ENCODE results near the gene ZNF14. TPM values are rescaled to one million over a fixed set of nuclear protein-coding genes. Genes with fewer than 3 reads are reported as not detected.
A peak's percentile ranks its signal among the peaks of the same experiment; 100 is the strongest.

The ZNF14 gene
- total RNA-seq, 4 donors from 2014 or later: 6.9 to 9.4 (median 8.1) TPM

DNA sequence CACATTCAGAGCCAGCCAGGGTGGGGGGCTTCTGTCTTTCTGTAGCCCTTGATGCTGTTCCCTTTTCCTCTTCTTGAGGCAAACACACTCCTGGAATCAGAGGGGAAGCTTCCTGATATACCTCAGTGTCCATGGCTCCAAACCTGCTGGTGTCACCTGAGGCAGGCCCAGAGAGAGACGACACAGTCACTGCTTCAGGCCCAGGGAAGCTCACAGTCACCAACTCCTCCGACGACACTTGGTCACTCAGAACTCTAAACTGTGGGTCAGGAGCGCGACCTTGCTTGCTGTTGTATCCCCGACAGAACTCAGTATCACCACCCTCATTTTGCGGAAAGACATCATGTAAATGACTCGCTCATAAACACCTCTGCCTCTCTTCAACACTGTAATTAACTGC is 70.6 kb downstream of the ZNF14 start:
- WGBS, 2 donors: 81 to 82% methylated on average over 8 of the region's 8 CpGs
- intact Hi-C loops (cut with DNase I; ENCODE audit: low total_unique reads): no loop called here
- DNase-seq (ENCODE audit: low spot score in 2 of 2): no peak
- no peak overlapping the region for H3K4me3 ChIP-seq (ENCODE audit: low read depth, poor library complexity, severe bottlenecking)
- TF ChIP-seq POLR2A (IDR thresholded peaks at IDR 0.05) (no peak), CTCF (IDR thresholded peaks at IDR 0.05) (no peak)

- DNase-seq (ENCODE audit: low spot score in 2 of 2): peak in 1 of 2 donors; percentile 14
- H3K4me3 ChIP-seq (ENCODE audit: low read depth, poor library complexity, severe bottlenecking): no peak overlapping the region
- 74 to 75% methylated on average over 18 of the region's 18 CpGs for WGBS, 2 donors
These were observed 71.1 kb downstream of the ZNF14 start for GRCh38 chr19:19661675-19662251.

GRCh38 chr19:19661141-19661674 is 71.7 kb downstream of the ZNF14 start:
- DNase-seq (ENCODE audit: low spot score in 2 of 2): no peak
- intact Hi-C loops (cut with DNase I; ENCODE audit: low total_unique reads): no loop called here
- WGBS, 2 donors: 75 to 80% methylated on average over 10 of the region's 10 CpGs
- H3K4me3 ChIP-seq (ENCODE audit: low read depth, poor library complexity, severe bottlenecking): no peak overlapping the region
- TF ChIP-seq POLR2A (IDR thresholded peaks at IDR 0.05) (no peak), CTCF (IDR thresholded peaks at IDR 0.05) (no peak)

More at GRCh38 chr19:19661675-19662251, 71.1 kb downstream of the ZNF14 start:
- TF ChIP-seq POLR2A (IDR thresholded peaks at IDR 0.05) (no peak), CTCF (IDR thresholded peaks at IDR 0.05) (no peak)
- intact Hi-C loops (cut with DNase I; ENCODE audit: low total_unique reads): no loop called here

Other genes starting within 250 kb of the ZNF14 start
- 1 to 10 TPM; 4.0 to 8.9 (median 6.7) TPM for gene TSSK6, start 217.6 kb downstream of the ZNF14 start, total RNA-seq
- 100 to 1,000 TPM in 2 of 4 donors, 10 to 100 TPM in 2; 31.4 to 179 (median 108) TPM for gene NDUFA13, start 216.9 kb downstream of the ZNF14 start, total RNA-seq
- 1 to 10 TPM in 1 of 4 donors, under 1 TPM in 3; 0.15 to 2.8 (median 0.49) TPM for gene YJEFN3, start 204.2 kb downstream of the ZNF14 start, total RNA-seq
- 1 to 10 TPM in 1 of 4 donors, under 1 TPM in 1, not detected in 2; 0.17 to 1.4 TPM for gene CILP2, start 194.8 kb downstream of the ZNF14 start, total RNA-seq
- gene PBX4, start 114.4 kb downstream of the ZNF14 start, total RNA-seq: 10 to 100 TPM in 1 of 4 donors, 1 to 10 TPM in 3; 3.8 to 15.8 (median 5.9) TPM
- 10 to 100 TPM; 16.5 to 31.6 (median 28.2) TPM for gene LPAR2, start 104.9 kb downstream of the ZNF14 start, total RNA-seq
- 10 to 100 TPM in 3 of 4 donors, 1 to 10 TPM in 1; 6.4 to 21.0 (median 19.1) TPM for gene GMIP, start 89.5 kb downstream of the ZNF14 start, total RNA-seq
- 100 to 1,000 TPM in 2 of 4 donors, 10 to 100 TPM in 2; 60.8 to 162 (median 109) TPM for gene ATP13A1, start 69.4 kb downstream of the ZNF14 start, total RNA-seq
- gene ZNF101, start 64.3 kb downstream of the ZNF14 start, total RNA-seq: 10 to 100 TPM in 1 of 4 donors, 1 to 10 TPM in 3; 4.5 to 18.6 (median 7.2) TPM
- gene ZNF506, start 88.6 kb upstream of the ZNF14 start, total RNA-seq: 10 to 100 TPM; 19.9 to 44.5 (median 28.0) TPM
- 1 to 10 TPM; 4.7 to 7.5 (median 7.0) TPM for gene ZNF253, start 132.8 kb upstream of the ZNF14 start, total RNA-seq
- gene ZNF93, start 167.8 kb upstream of the ZNF14 start, total RNA-seq: 1 to 10 TPM; 3.4 to 4.7 (median 4.0) TPM